D341Med (cell line): Measurements from ENCODE around the gene RAF1.

Experiments used
- DNase-seq: peaks from one replicate; pipeline ENCODE4 v3.0.0; 2012; ENCODE audit warnings: low spot score

RAF1 gene

DNA sequence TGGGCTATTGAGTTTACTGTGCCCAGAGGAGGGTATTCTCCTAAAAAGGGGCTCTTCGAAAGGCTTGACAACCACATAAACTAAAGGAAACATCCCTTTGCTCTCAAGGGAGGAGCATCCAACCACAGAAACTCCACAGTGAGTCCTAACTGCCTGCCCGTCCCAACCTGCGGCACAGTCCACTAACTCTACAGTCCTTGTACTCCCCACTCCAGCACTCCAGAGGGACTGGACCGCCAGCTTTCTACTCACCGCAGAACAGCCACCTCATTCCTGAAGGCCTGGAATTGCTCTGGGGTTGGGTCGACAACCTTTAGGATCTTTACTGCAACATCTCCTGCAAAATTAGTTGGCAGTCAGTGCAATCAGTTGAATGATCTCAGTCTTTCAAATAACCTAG, 72.5 kb downstream of the RAF1 start:
- DNase-seq = no peak

DNA sequence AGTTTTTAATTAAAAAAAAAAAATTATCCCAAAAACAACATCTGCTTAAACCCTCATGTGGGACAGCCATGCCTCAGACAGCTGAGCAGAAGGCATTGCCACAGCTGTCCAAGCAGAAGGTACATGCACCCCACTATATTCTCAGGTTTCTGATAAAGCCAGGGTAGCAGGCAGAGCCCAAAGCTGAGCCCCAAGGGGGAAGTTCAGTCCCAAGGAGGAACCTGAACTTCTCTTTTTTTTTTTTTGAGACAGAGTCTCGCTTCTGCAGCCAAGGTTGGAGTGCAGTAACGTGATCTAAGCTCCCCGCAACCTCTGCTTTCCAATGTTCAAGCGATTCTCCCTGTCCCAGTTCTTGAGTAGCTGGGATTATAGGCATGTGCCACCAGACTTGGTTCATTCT, 73.8 kb downstream of the RAF1 start:
- no peak for DNase-seq

DNA sequence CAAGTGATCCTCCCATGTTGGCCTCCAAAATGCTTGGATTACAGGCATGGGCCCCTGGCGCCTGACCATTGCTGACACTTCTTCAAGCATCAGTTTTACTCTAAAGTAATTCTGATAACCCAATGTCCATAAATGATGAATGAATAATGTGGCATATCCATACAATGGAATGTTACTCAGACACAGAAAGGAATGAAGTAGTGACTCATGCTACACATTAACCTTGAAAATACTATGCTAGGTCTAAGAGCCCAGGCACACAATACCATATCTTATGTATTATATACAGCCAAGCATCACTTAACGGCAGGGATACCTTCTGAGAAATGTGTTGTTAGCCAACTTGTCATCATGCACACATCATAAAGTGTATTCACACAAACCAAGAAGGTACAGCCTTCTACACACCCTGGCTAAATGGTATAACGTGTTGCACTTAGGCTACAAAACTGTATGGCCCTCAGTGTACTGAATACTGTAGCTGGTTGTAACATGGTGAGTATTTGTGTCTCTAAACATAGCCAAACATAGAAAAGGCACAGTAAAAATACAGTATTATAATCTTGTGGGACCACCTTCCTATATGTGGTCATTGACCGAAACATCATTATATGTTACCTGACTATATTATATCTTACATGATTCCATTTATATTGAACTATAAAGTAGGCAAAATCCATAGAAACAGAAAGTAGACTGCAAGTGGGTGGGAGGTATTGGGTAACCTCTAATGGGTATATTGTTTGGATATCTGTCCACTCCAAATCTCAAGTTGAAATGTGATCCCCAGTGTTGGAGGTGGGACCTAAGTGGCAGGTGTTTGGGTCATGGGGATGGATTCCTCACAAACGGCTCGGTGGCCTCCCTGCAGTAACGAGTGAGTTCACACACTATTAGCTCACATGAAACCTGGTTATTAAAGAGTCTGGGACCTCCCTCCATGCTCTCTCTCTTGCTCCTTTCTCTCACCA, 75.6 kb downstream of the RAF1 start:
- no peak for DNase-seq

DNA sequence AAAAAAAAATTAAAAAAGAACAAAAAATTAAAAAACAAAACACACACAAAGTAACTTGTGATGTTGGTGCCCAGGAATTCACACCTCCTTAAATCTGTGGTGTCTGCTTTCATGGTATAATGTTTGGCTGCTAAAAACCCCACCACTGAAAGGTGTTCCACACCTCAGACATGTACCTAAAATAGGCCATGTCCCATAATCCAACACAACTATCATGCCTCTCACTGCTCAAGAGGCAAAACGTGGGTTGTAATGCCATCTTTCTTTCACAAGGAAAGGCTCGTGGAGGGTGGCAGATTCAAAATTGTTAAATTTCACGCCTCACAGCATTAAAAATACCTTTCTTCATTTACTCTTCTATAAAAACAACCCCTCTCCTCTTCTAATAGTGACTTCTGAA, 77.5 kb downstream of the RAF1 start:
- DNase-seq = no peak

DNA sequence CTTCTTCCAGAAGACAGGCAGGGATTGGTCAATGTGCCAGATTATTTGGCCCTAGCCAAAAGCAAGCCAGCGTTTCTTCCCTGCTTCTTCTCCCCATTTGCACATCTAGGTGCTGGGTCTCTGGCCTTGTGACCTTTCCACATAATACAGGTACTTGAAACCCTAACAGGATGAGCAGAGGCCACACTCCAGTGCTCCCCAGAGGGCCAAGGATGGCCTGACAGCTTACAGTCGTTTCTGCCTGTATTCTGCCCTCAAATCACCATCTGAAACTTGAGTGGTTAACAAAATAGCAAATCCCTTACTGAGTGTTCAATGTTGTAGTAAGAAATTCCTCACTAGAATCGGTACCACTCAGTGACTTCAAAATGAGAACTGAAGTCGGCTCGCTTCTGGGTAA, 77.9 kb downstream of the RAF1 start:
- no peak for DNase-seq

DNA sequence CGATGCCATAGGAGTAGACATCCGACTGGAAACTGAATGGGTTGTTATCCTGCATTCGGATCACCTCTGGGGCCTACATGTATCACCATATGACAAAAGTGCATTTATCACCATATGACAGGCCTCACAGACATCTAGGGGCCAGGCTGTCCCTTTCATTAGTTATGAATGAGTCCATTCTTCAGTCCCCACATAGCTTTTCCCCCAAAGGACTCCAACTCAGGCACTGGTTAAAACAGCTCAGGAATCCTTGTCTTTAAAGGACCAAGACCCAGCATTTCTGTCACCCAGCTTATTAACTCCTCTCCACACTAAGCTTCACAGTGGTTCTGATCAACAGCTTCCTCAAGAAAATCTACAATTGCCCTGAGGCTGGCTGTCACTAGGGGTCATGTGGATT, 78.7 kb downstream of the RAF1 start:
- DNase-seq = no peak

DNA sequence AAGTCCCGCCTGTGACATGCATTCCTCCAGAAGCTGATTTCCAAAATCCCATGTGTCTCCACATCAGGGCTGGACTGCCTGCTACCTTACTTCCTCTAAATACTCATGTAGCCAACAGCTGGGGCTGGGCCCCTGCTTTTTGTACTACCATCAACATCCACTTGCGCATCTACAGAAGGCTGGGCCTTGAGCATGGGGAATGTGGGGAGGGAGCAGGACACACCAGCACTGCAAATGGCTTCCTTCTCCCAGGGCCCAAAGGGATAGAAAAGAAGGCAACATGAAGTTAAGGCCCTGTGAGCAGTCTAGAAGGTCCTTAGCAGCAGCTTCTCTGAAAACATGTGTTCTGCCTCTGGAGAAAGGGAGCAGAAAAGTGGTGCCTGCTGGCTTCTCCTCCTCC, 79.8 kb downstream of the RAF1 start:
- DNase-seq = no peak

DNA sequence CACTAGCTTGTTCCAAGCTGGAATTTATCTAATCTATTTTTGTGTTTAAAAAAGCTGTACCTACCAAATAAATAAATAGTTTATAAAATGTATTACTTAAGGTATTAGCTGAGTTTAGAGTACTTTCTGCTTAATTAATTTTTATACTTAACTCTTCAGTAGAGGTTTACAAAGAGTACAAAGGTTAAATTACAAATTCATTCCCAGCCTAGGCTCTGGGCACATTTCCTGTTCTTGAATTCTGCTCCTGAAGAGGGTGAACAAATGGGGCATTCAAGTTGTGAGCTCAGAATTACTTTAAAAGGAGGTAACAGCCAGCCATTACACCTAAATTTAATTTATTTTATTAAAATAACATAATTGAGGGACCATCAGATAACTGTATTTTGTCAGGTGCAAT, 80.6 kb downstream of the RAF1 start:
- DNase-seq = no peak

DNA sequence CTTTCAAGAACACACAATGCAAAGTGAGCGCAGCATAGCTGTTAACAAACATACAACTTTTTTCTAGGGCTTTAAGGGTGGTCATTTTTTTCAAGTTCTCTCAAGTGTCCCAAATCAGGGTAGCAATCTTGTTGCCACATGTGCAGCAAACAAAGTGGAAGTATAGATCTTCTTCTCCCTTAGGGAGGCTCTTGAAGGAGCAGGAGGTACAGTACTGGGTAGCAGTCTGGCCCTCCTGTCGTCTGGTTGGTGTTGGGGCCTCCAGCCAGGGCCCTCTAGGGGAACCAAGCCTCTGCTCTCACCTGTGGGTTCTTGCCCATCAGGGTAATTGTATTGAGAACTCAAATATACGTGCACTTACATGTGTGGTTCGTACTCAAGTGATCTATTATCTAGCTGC, 81.2 kb downstream of the RAF1 start:
- DNase-seq = no peak

DNA sequence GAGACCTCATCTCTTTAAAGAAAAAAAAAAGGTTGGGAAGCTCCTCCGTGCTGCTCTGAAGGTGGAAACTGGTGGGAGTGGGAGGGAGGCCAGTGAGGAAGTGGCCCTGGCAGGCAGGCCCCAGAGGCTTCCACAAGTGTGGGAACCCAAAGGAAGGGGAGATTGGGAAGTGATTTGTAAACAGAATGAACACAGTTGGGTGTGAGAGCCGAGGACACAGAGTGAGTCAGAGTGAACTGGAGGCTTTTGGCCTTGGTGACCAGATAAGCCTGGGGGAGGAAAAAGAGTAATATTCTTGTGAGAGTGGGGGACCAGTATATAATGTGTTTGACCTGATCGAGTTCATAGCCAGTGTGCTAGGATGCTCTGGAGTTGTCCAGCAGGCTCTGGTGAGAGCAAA, 84.0 kb downstream of the RAF1 start:
- DNase-seq = no peak

DNA sequence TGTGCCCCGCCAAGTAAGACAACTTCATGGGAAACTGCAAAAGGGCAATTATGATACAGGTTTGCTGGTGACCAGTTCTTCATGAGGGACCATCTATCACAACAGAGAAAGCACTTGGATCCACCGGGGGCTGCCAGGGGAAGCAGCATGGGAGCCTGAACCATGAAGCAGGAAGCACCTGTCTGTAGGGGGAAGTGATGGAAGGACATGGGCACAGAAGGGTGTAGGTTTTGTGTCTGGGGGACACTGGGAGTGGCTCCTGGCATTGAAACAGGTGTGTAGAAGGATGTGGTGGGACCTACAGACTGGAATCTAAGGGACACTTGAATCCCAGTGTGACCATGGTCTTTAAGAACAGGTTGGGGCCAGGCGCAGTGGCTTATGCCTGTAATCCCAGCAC, 84.5 kb downstream of the RAF1 start:
- DNase-seq = no peak

DNA sequence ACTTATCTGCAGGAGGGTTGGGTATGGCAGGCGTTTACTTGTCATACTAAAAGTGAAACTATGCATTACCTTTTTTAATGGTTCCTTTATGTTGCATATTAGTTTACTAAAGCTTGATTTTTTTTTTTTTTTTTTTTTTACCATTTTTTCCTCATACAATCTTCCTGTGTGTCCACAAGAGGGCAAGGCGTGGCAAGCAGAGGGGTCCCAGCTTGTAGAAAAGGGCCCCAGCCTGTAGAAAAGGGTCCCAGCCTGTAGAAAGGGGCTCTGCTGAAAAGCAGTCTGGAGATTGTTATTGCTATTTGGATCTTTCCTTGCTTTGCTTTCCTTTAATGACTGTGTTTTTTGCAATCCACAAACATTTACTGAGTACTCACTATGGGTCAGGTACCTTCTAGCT, 85.2 kb downstream of the RAF1 start:
- no peak for DNase-seq

DNA sequence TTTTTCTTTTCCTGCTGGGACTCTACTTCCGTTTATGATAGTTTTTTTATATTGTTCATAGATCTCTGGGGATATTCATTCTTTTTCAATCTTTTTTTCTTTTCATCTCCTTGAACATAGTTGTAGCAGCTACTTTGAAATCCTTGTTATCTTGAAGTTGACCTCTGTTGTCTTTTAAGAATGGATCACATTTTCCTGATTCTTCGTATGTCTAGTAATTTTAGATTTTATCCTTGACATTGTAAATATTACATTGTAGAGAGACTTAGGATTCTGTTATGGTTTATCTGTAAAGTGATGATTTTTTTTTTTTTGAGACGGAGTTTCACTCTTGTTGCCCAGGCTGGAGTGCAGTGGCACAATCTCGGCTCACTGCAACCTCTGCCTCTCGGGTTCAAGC, 86.5 kb downstream of the RAF1 start:
- DNase-seq = no peak

DNA sequence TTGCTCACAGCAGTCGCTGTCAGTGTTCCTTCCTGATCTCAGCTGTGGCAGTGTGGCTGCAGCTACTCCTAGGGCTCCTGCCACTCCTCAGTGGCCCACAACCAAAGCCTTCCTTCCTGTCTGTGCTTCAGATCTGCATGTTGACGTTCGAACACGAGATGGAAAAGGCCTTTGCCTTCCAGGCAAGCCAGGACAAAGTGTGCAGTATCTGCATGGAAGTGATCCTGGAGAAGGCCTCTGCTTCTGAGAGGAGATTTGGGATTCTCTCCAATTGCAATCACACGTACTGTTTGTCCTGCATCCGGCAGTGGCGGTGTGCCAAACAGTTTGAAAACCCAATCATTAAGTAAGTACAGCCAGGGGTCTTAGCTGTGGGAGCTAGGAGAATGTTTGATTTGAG, 89.3 kb downstream of the RAF1 start:
- no peak for DNase-seq

DNA sequence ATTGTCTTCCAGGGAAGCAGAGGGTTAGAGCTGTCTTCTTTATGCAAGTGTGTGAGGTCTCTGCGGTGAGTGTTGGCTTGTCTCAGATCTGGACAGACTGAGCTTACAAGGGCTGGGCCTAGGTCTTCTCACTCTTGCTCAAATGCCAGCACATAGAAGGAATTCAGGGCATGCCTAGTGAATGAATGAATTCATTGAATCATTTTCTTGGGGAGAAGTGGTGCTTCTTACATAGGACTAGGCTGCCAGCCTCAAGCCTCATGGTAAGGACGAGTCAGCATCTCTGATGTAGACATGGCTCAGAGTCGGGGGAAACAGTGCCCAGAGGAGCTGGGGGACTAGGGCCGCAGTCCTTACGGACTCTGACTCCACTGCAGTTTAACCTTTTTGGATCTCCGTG, 89.8 kb downstream of the RAF1 start:
- DNase-seq = no peak

DNA sequence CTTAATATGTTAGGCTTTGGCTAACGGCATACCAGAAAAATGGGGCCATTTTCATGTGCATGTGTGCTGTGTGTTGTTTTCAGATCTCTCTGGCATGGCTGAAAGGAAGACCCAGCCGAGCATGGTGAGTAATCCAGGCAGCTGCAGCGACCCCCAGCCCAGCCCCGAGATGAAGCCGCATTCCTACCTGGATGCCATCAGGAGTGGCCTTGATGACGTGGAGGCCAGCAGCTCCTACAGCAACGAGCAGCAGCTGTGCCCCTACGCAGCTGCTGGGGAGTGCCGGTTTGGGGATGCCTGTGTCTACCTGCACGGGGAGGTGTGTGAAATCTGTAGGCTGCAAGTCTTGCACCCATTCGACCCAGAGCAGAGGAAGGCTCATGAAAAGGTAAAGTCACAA, 91.9 kb downstream of the RAF1 start:
- DNase-seq = no peak

DNA sequence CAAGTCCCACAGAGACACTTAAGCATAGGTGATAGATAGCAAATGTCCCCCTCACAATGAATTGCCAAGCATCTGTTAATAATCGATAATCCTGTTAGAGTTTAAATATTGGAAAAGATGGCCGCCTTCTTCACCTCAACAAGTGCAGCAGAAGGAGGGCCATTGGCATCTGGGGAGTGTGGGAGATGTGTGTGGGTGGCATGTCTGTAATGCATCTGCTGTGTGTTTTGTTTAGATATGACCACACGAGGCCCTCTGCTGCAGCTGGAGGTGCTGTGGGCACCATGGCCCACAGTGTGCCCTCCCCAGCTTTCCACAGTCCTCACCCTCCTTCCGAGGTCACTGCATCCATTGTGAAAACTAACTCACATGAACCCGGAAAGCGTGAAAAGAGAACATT, 94.1 kb downstream of the RAF1 start:
- DNase-seq = no peak

DNA sequence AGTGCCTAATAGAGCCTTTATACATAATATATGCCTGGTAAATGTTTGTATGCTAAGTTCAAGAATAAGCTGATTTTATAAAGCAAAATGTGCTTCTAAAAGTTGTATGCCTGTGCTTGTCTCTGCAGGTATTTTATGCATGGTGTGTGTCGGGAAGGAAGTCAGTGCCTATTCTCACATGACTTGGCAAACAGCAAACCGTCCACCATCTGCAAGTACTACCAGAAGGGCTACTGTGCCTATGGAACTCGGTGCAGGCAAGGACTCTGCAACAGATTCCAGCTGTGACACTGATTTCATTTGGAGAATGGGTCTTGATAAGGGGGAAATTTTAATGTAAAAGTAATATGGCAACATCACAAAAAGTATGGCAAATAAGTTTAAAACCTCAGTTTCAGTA, 95.2 kb downstream of the RAF1 start:
- DNase-seq = no peak

DNA sequence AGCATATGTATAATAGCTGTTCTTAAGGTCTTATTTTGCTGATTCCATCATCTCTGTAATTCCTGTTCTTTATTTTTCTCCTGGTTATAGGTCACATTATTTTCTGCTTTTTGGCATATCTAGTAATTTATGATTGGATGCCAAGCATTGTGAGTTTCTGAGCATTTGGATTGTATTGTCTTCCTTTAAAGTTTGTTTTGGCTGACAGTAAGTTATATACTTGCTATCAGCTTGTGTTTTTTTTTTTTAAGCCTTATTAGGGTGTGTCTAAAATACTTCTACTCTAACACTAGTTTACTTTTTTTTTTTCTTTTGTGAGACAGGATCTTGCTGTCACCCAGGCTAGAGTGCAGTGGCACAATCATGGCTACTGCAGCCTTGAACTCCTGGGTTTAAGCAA, 96.9 kb downstream of the RAF1 start:
- no peak for DNase-seq

DNA sequence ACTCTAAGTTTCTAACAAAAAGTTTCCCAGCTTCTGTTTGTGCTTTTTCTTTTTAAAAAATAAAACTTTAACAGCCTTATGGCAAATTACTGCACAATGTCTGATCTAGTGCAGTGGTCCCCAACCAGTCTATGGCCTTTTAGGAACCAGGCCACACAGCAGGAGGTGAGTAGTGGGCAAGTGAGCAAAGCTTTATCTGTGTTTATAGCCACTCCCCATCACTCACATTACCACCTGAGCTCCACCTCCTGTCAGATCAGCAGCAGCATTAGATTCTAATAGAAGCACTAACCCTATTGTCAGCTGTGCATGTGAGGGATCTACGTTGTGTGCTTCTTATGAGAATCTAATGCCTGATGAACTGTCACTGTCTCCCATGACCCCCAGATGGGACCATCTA, 101.5 kb downstream of the RAF1 start:
- no peak for DNase-seq

DNA sequence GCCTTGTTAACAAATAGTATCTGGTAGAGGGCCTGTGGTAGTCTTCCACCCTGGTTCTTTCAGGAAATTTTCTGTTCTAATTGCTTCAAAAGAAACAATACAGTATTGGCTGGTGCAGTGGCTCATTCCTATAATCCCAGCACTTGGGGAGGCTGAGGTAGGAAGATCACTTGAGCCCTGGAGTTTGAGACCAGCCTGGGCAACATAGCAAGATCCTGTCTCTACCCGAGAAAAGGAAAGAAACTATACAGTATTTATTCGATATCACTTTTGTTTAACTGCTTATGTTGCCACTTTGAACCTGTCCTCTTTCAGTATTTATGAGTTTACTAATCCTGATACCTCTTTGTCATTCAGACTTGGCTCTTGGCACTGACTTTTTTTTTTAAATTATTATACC, 102.5 kb downstream of the RAF1 start:
- no peak for DNase-seq

DNA sequence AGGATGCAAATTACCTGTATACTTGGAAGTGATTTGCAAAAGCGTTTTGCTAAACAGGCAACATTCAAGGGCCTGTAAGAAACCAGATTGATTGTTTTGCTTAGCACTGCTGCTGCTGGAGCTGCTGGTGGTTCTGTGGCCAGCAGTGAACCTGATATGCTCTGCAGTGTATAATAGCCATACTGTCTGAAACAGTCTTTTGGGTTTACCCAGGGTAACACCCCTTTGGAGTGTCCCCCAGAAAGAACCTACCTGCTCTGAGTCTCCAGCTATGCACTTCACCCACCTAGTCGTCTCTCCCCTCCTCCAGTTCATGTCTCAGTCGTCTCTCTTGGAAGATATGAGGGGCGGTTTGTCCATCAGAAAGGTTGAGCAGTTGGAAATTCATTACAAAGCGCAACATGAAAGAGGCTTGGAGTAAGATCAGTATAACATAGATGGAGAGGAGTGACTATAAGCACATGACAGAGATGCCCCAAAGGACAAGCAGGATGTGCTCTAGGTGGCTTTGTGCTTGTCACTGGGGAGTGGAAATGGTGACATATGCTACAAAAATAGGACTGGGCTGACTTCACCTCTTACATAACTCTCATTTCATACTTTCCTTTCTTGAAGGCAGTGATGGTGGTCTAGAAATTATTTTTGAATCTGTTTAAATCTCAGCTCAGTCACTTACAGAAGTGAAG, 103.3 kb downstream of the RAF1 start:
- no peak for DNase-seq

DNA sequence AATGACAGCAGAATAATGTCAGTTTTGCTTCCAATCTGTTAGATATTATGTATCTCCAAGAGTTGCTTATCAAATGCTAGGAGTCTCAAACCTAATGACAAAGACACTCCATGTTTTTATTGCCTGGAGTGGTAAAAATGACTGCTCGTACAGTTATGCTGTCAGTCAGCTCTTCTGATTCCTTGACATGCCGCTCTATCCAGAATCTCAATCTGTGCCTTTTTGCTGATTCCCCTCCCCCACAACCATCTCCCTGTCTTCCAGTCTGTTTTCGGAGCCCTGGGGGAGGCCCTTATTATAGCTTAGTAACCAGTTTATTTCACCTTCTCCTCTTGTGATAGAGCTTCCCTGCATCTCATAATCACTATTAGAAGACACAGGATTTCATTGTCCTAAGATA, 104.4 kb downstream of the RAF1 start:
- no peak for DNase-seq

DNA sequence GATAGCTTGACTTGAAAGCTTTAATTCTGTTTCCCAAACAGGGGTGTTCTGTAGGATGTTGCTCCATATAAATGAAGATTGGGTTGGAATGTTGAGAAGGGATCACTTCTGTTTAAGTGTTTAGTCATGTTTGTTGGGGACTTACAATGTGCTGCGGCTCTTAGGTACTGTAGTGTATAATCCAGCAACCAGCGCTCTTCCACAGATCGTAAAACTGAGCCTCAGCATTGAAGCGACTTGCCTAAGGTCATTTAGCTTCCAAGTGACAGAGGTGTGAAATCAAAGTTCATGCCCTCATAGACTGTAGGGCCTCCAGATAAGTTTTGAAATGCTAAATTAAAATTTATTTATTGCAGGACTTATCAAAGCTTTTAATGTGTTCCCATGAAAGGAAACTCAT, 105.2 kb downstream of the RAF1 start:
- DNase-seq = no peak
